Activated CD8-positive, alpha-beta T cell treated with anti-CD3 and anti-CD28 coated beads for 36 hours (primary cell): ENCODE measurements around the gene ADAMTS13. TPM values are rescaled to one million over a fixed set of nuclear protein-coding genes. Genes with fewer than 3 reads are reported as not detected.

Experiments used
- ATAC-seq: fragments of 200-7000 bp; cut with Tn5 transposase; one replicate; pipeline ENCODE4 v1.10.0; 2021; ENCODE audit warnings: mild to moderate bottlenecking, moderate library complexity
- CTCF ChIA-PET: fragments of 350-600 bp; sonication (Branson Sonifier 250); formaldehyde crosslinking; loops from one replicate; lab custom pipeline; 2021; ENCODE audit warnings: antibody characterized with exemption; lab: Charles Lee
- POLR2A ChIA-PET: fragments of 350-600 bp; sonication (Branson Sonifier 250); formaldehyde crosslinking; loops from one replicate; lab custom pipeline; 2021; ENCODE audit warnings: antibody characterized with exemption; lab: Charles Lee
- DNase-seq: peaks from one replicate; pipeline ENCODE4 v3.0.0-alpha.2; 2020
- H3K27ac Mint-ChIP-seq: one replicate; pipeline ENCODE4 v1.8.0; 2021; ENCODE audit warnings: mild to moderate bottlenecking, mixed read lengths
- H3K27me3 Mint-ChIP-seq: one replicate; pipeline ENCODE4 v1.8.0; 2021; ENCODE audit warnings: mixed read lengths
- H3K36me3 Mint-ChIP-seq: one replicate; pipeline ENCODE4 v1.8.0; 2021; ENCODE audit warnings: low read depth, mixed read lengths
- H3K4me1 Mint-ChIP-seq: one replicate; pipeline ENCODE4 v1.8.0; 2021; ENCODE audit warnings: low read depth, mixed read lengths
- H3K4me3 Mint-ChIP-seq: one replicate; pipeline ENCODE4 v1.8.0; 2021; ENCODE audit warnings: mild to moderate bottlenecking, moderate library complexity, mixed read lengths
- H3K9me3 Mint-ChIP-seq: one replicate; pipeline ENCODE4 v1.8.0; 2021; ENCODE audit warnings: mixed read lengths
- CTCF ChIP-seq: fragments of 200-600 bp; IDR thresholded peaks from one replicate; pipeline ENCODE4 v1.8.0; 2022; ENCODE audit warnings: antibody characterized with exemption, mild to moderate bottlenecking
- intact Hi-C: fragments of 100-400 bp; cut with micrococcal nuclease; formaldehyde crosslinking; loops from one replicate; pipeline ENCODE4 v1.10.0; 2022
- total RNA-seq, 2 experiments: library from RNA; stranded (reverse); gene quantifications; one replicate each; pipeline ENCODE4 v1.2.3, GENCODE V29; 2021

Gene ADAMTS13
- total RNA-seq, 2 experiments from 2014 or later, result 2.5 to 2.9 TPM

- Mint-ChIP-seq H3K4me1 (peaks cover 11% of the 10 kb centered on the region), H3K9me3 (no peaks in the 10 kb centered on the region), H3K27ac (no peak overlapping the region), H3K4me3 (no peak overlapping the region), H3K36me3 (peaks cover 28% of the 10 kb centered on the region), H3K27me3 (no peaks in the 10 kb centered on the region)
- no peak for ATAC-seq
- no peak for TF ChIP-seq CTCF
- POLR2A ChIA-PET, result interaction anchor here (0.9 to 1.6 kb wide), 6 partner anchors 13 to 54 kb away, joined by 3 to 7 read pairs (median 3); no protein-coding TSS in a partner anchor
- intact Hi-C loops, result loop anchor here (10.0 kb wide), 1 partner anchor 218 kb away; no protein-coding TSS in a partner anchor
- CTCF ChIA-PET, result interaction anchor here (0.9 to 2.2 kb wide), 5 partner anchors 13 to 216 kb away, joined by 3 to 10 read pairs (median 3); partner anchors contain the start of genes SURF1 and SURF2
- DNase-seq, result no peak
Measured at GRCh38 chr9:133402689-133403088, 19.5 kb upstream of the ADAMTS13 start.

- TF ChIP-seq CTCF, result peak; percentile 79
- ATAC-seq (peak; percentile 38), DNase-seq (peak; percentile 63)
- ChIA-PET POLR2A (interaction anchor here (0.7 to 1.4 kb wide), 9 partner anchors 9 to 81 kb away, joined by 3 to 9 read pairs (median 3); partner anchors contain the start of genes MED22, RPL7A and SURF1), CTCF (interaction anchor here (0.7 to 2.6 kb wide), 12 partner anchors 12 to 217 kb away, joined by 3 to 12 read pairs (median 3); partner anchors contain the start of genes REXO4, SURF1 and SURF2)
- peaks cover 30% of the 10 kb centered on the region for H3K36me3 Mint-ChIP-seq
- peaks cover 11% of the 10 kb centered on the region for H3K4me1 Mint-ChIP-seq
- intact Hi-C loops, result loop anchor here (10.0 kb wide), 1 partner anchor 219 kb away; no protein-coding TSS in a partner anchor
- H3K27ac Mint-ChIP-seq, result peak overlapping the region; percentile 7
- no peaks in the 10 kb centered on the region for H3K27me3 Mint-ChIP-seq
- no peak overlapping the region for H3K4me3 Mint-ChIP-seq
- no peaks in the 10 kb centered on the region for H3K9me3 Mint-ChIP-seq
Measured at GRCh38 chr9:133403766-133404453, 18.3 kb upstream of the ADAMTS13 start.

- no peak for DNase-seq
- intact Hi-C loops, result loop anchor here (5.0 to 10.0 kb wide), 2 partner anchors 83 to 220 kb away; no protein-coding TSS in a partner anchor
- CTCF ChIA-PET, result interaction anchor here (0.7 to 2.6 kb wide), 8 partner anchors 12 to 218 kb away, joined by 3 to 12 read pairs (median 4); partner anchors contain the start of gene REXO4
- peak overlapping the region; percentile 7 for H3K27ac Mint-ChIP-seq
- peaks cover 11% of the 10 kb centered on the region for H3K4me1 Mint-ChIP-seq
- H3K27me3 Mint-ChIP-seq, result no peaks in the 10 kb centered on the region
- peaks cover 34% of the 10 kb centered on the region for H3K36me3 Mint-ChIP-seq
- TF ChIP-seq CTCF, result no peak
- H3K9me3 Mint-ChIP-seq, result no peaks in the 10 kb centered on the region
- no peak for ATAC-seq
- POLR2A ChIA-PET, result interaction anchor here (0.7 to 1.4 kb wide), 7 partner anchors 9 to 80 kb away, joined by 3 to 9 read pairs (median 4); partner anchors contain the start of genes MED22, RPL7A and SURF1
- no peak overlapping the region for H3K4me3 Mint-ChIP-seq
Measured at GRCh38 chr9:133404454-133405002, 17.6 kb upstream of the ADAMTS13 start.

GRCh38 chr9:133405508-133406438 lies 16.4 kb upstream of the ADAMTS13 start:
- DNase-seq (no peak), ATAC-seq (no peak)
- TF ChIP-seq CTCF, result no peak
- CTCF ChIA-PET, result interaction anchor here (0.7 to 2.6 kb wide), 6 partner anchors 10 to 90 kb away, joined by 3 to 12 read pairs (median 4); partner anchors contain the start of genes CACFD1 and REXO4
- intact Hi-C loops, result loop anchor here (5.0 to 10.0 kb wide), 2 partner anchors 82 to 221 kb away; no protein-coding TSS in a partner anchor
- Mint-ChIP-seq H3K27me3 (no peaks in the 10 kb centered on the region), H3K4me3 (no peak overlapping the region), H3K4me1 (peaks cover 11% of the 10 kb centered on the region), H3K36me3 (peaks cover 44% of the 10 kb centered on the region), H3K27ac (no peak overlapping the region), H3K9me3 (no peaks in the 10 kb centered on the region)
- POLR2A ChIA-PET, result interaction anchor here (0.7 to 1.1 kb wide), 2 partner anchors 9 to 11 kb away, joined by 3 read pairs; no protein-coding TSS in a partner anchor
